Hindlimb muscle (tissue), 1 donor: ENCODE measurements around the gene TMC1. TPM values are rescaled to one million over a fixed set of nuclear protein-coding genes. Genes with fewer than 3 reads are reported as not detected.
"Not testable (repeated sequence)": the region's sequence is repeated elsewhere in the genome, so short reads cannot be mapped to it uniquely, and the experiment has no call there.

ENCODE experiments used
- DNase-seq: peaks from one replicate; pipeline ENCODE4 v3.0.0-alpha.2; 2013
- polyA plus RNA-seq: library from polyadenylated mRNA; unstranded; fragments of 120-200 nt; gene quantifications from one replicate; pipeline ENCODE4 v1.2.1, GENCODE V29; 2013; ENCODE audit not compliant: insufficient read length

The TMC1 gene
- polyA plus RNA-seq, result 1.1 TPM

- not testable (repeated sequence) for DNase-seq
Measured at GRCh38 chr9:72521416-72521815, at the start of gene TMC1. TMC1 (plus strand) TSS chr9:72521608; CDS start chr9:72648649, 127,041 bp downstream.

DNA sequence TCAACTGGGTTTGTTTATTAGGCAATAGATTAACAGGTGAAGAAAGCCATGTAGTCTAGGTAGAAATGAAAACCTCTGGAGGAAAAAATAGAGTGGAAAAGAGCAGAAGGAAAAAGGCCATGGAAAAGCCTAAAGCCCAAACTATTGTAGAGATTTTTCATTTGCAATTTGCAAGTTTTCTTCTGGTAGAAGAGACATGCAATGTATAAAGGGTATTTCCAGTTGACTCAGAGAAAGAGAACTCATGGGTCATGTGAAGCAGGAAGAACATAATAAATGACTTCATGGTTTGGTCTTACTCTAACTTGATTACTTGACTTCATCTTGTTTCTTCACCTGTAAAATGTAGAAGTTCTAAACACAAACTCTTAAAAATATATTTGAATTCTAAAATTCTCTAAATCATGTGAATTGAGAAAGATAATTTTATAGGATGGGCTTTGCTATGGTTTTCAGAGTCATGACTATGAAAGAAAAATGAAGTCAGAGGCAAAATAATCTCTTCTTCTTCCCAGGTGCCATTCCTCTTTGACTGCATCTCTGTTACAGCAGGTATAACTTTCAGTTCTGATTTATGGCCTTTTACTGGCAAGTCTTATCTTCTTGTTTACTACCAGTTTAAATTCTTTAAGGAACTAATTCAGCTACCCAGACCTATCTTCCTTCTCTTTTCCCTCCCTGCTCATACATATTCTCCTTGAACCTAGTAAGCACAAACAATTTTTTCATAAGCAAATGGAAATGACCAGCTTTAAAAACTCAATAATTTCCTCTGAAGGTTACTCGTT is 47.7 kb upstream of the TMC1 start:
- no peak for DNase-seq

DNA sequence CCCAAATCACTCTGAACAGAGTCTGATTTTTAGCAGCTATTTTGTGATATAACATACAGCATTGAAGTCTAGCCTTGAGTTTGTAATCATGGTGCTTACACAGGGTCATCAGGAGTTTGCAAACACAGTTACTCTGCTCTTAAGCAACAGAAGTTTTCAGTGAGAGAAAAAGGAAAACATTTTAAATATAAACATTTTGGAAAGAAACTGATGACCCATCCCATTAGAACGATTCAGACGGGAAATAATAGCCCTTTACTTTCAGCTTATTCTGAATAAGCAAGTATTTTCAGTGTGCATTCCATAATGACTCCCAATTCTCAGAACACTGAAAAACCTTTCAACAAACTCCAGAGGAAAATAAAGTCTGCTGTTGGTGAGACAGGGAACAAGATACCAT is 46.7 kb upstream of the TMC1 start:
- DNase-seq, result no peak

DNA sequence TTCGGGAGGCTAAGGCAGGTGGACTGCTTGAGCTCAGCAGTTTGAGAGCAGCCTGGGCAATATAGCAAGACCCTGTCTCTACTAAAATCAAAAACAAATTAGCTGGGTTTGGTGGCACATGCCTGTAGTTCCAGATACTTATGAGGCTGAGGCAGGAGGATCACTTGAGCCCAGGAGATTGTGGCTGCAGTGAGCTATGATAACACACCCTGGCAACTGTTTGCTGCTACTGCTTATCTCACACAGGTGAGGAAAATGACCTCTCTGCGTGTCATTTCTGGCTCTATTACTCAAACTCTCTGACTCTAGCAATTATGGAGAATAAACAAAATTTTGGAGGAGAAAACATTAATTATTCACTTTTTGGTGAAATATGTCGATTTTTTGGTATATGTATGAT is 45.3 kb upstream of the TMC1 start:
- no peak for DNase-seq

- DNase-seq, result no peak
Measured at GRCh38 chr9:72476617-72477437, 44.6 kb upstream of the TMC1 start.

- DNase-seq, result no peak
Measured at GRCh38 chr9:72477930-72478518, 43.4 kb upstream of the TMC1 start.

- DNase-seq, result no peak
Measured at GRCh38 chr9:72478966-72479365, 42.4 kb upstream of the TMC1 start.

DNA sequence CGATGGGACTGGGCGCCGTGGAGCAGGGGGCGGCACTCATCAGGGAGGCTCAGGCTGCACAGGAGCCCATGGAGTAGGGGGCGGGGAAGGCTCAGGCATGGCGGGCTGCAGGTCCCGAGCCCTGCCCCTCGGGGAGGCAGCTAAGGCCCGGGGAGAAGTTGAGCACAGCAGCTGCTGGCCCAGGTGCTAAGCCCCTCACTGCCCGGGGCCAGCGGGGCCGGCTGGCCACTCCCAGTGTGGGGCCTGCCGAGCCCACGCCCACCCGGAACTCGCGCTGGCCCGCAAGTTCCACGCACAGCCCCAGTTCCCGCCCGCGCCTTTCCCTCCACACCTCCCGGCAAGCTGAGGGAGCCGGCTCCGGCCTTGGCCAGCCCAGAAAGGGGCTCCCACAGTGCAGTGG is 41.1 kb upstream of the TMC1 start:
- not testable (repeated sequence) for DNase-seq

DNA sequence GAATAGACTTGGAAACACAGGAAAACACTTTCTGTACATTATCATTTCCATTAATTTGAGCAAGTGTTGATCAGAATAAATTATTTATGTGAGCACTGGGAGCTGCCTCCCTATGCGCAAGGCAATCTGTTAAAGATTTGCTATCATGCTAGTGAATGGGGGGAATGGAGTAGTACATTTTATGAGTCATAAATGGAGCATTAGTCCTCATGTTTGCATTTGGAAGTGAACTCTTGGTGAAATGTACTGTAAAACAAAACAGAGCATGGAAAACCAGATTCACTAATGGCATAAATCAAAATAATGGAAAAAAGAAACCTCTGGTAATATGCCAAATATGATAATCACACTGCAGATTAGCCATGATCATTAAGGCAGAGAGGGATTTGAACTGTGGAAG is 40.5 kb upstream of the TMC1 start:
- DNase-seq, result no peak

DNA sequence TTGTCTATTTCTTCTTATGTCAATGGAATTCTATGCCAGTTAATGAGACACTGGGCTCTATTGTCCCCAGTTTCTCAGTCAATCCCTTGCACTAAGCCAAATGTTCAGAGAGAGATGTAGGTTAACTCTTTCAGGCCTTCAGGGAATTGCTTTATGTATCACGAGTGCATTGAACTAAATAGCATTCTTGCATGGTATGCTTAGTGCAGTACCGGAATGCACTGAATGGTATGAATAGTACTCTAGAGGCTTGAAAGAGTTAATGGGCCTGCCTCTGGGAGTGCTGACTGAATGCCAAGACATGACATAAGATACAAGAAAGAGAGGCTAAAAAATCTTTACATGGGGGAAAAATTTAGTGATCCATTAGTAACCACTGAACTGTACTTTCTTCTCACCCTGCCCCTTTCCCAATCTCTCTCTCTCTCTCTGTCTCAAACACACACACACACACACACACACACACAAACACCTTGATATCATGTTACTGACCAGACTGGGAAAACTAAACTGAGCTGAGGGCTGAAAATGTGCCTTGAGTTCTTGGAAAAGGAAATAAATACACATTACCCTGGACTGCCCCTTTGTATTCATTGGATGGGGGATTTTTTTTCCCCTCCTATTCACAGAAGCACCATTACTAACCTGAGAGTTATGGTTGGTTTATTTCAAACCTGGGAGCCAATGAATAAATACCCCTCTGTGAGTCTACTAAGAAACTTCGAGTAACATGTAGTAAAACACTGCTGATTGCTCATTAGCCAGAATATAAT is 35.4 kb upstream of the TMC1 start:
- no peak for DNase-seq

DNA sequence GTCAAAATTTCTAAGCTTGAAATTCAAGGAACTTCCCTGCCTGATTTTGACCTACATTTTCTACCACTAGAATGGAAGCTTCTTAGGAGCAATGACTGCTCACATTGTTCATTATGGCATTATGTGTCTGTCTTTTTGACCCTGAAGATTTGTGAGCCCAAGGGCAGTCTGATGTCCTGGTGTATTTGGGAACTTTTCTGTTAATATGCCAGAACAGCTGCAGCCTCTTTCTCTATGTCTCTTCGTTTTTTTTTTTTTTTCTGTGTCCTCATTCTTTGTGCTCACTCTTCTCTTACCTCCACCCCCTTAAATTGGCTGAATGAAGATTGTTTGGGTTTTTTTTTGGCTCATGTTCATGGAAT is 34.8 kb upstream of the TMC1 start:
- no peak for DNase-seq

DNA sequence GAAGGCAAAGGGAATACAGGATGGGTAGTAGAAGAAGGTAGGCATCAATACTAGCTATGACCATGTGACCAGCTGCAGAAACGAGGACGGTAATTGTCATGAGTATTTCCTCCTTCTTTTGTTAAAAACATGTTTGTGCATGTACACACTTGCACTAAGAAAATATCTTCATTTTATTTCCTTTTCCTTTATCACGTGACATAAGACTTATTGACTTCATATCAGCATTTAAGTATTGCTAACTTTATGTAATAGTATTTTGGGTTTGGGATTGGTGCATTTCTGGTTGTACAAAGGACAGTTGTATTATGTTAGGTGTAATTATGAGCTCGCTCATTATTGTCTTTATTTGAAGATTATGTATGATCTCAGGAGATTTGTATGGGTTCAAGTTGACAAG is 33.7 kb upstream of the TMC1 start:
- not testable (repeated sequence) for DNase-seq

DNA sequence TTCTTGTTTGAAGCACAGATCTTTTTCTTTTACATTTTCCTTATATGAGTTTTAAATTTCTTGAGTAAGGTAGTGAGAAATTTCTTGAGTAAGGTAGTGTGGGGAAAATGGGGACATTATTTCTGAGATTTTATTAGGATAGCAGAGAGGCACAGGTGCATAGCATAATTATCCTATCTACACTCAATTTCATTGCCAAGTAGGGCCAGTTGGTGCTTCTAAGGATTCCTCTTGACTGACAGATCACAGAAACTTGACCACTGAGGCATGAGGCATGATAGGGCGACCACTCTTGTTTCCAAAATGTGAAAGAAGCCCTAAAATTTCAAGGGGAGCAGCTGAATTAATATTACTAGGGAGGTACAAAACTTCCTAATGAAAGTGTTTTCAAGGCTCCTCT is 31.4 kb upstream of the TMC1 start:
- no peak for DNase-seq

GRCh38 chr9:72491242-72491641 is 30.2 kb upstream of the TMC1 start:
- no peak for DNase-seq

DNA sequence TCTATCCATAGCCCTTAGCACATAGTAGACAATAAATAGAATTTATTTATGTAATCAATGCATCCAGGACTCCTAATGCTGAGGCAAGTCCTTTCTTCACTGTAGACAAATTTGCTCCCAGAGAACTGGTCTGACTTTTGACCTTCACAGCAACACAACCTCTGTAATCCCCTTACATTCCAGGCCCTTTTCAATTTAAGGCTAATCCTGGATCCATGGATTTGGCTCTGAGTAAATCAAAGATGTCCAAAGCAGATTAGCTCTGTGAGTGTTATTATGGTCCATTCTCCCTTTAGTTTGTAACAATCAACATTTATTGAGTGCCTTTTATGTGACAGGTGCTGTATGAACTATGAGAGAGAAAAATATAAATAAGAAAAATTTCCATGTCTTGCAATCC is 27.4 kb upstream of the TMC1 start:
- no peak for DNase-seq

- no peak for DNase-seq
Measured at GRCh38 chr9:72497447-72498046, 23.9 kb upstream of the TMC1 start.

DNA sequence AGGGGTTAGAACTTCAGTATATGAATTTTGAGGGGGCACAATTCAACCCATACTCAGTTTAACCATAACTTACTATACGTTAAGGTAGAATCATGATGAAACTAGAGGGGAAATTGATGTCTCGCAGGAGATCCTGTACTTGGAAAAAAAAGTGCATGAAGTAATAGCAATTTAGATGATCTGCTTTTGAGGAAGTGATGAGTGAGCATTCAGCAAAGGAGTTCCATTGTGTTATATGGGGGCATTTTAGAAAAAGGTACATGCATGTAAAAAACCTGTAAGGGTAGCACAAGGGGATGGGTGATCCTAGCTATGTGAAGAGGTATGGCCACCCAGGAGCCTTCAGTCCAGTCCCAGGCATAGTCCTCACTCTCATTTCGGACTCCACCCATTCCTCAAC is 14.8 kb upstream of the TMC1 start:
- no peak for DNase-seq

DNA sequence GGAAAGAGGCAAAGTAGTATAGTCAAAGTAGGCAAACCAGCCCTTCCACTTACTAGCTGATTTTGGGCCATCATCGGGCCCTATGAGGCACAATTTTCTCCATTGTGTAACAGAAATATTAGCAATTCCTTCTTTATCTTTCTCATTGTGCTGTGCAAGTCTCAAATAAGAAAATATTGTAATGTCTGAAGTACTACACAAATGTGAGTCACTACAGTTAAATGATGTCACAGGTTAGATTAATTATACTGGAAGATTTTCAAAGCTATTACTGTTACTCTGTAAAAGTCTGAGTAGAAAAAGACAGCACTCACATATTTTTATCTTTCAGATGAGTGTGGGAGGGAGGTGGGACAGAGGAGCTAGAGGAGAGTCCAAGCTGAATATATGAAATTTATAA is 12.4 kb upstream of the TMC1 start:
- no peak for DNase-seq

DNA sequence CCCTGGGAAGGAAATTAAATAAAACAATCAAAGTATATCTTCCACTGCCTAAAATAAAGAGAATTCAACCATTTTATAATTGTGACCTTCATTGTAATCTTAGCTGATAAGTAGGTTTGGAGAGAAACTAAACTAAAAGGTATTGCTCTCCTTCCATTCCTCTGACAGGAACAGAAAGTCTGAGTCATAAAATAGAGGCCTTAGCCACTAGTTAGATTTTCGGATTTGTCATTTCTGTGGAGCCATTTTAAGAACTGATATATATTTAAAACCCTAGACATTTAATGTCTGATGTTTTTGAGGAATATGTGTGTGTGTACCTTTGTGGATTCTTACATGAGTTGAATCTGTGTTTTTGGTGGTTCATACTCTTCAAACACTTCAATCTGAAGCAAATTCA is 11.8 kb upstream of the TMC1 start:
- no peak for DNase-seq

DNA sequence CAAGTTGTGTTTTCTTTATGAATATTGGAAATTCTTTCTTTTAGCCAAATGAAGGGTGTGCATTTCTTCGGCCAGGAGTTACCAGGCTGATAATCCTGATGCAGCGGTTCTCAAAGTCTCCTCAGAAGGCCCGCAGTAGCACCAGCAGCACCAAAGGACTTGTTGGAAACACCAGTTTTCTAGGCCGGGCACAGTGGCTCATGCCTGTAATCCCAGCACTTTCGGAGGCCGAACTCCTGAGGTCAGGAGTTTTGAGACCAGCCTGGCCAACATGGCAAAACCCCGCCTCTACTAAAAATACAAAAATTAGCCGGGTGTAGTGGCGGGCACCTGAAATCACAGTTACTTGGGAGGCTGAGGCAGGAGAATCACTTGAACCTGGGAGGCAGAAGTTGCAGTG is 397 bp upstream of the TMC1 start:
- not testable (repeated sequence) for DNase-seq

- peak; percentile 38 for DNase-seq
Measured at GRCh38 chr9:72524820-72525540, 3.6 kb downstream of the TMC1 start.
